Measurements from ENCODE around the gene GLIS1. TPM values are rescaled to one million over a fixed set of nuclear protein-coding genes. Genes with fewer than 3 reads are reported as not detected.

The GLIS1 gene
- total RNA-seq, 1 experiment from 2014 or later: 0.24 TPM

GRCh38 chr1:53581476-53581875, 157.5 kb downstream of the GLIS1 start (continued):
- TF ChIP-seq, protein P1, sequence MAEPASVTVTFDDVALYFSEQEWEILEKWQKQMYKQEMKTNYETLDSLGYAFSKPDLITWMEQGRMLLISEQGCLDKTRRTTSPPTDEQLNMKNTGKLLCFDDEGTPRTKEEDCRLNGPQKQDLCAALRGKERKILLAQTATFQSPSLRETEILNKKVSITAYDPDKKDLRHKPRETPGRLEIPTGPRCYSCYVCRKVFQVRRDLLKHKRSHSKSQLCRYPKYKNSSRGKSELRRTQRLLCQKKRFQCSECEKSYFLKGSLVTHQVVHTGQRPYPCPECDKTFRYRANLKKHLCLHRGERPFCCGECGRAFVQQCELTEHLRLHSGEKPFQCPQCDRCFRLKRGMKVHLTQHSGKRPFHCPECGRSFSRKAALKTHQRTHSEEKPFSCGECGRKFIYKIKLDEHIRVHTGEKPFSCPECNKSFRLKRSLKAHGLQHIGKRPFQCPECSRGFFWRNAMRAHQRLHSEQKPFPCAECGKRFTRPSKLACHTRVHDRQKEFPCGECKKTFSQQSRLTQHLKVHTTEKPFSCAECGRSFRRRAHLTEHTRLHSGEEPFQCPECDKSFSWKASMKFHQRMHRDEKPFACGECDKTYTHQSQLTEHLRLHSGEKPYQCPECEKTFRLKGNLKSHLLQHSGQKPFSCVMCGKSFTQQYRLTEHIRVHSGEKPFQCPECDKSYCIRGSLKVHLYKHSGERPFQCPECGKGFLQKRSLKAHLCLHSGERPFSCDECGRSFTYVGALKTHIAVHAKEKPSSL (CRISPR knock-in tag; conservative IDR thresholded peaks at IDR 0.05): no peak
- no peak for TF ChIP-seq TEAD4 (CRISPR knock-in tag; IDR thresholded peaks at IDR 0.05)
- TF ChIP-seq RORB (CRISPR knock-in tag; IDR thresholded peaks at IDR 0.05): no peak
- no peak for TF ChIP-seq EMX1 (CRISPR knock-in tag; IDR thresholded peaks at IDR 0.05)
- TF ChIP-seq TEAD1 (CRISPR knock-in tag; IDR thresholded peaks at IDR 0.05): no peak
- no peak for TF ChIP-seq TP53 (CRISPR knock-in tag; IDR thresholded peaks at IDR 0.05)
- TF ChIP-seq NR2C2 (CRISPR knock-in tag; IDR thresholded peaks at IDR 0.05): no peak
- TF ChIP-seq ZNF416 (CRISPR knock-in tag; IDR thresholded peaks at IDR 0.05): no peak
- TF ChIP-seq NFYB (CRISPR knock-in tag; conservative IDR thresholded peaks at IDR 0.05; ENCODE audit: low read depth): no peak
- TF ChIP-seq NFATC4 (CRISPR knock-in tag; IDR thresholded peaks at IDR 0.05): no peak
- no peak for TF ChIP-seq NFE2L1 (CRISPR knock-in tag; IDR thresholded peaks at IDR 0.05)

GRCh38 chr1:53580739-53581475, 158.1 kb downstream of the GLIS1 start:
- POLR2A ChIA-PET: no interaction called here
- no peak overlapping the region for H3K4me3 Mint-ChIP-seq
- no peak for ATAC-seq
- CTCF ChIA-PET: interaction anchor here (0.9 to 7.3 kb wide), 4 partner anchors 10 to 95 kb away, joined by 3 to 62 read pairs (median 4); no protein-coding TSS in a partner anchor
- DNase-seq (ENCODE audit: low spot score): no peak
- H3K36me3 Mint-ChIP-seq: no peaks in the 10 kb centered on the region
- H3K9me3 Mint-ChIP-seq: peaks cover 4% of the 10 kb centered on the region; the same call in 1 of the 2 replicates
- no peak overlapping the region; the same call in 1 of the 2 replicates for H3K27ac Mint-ChIP-seq
- peaks cover 25% of the 10 kb centered on the region for H3K4me1 Mint-ChIP-seq
- H3K27me3 Mint-ChIP-seq (ENCODE audit: low read depth): no peaks in the 10 kb centered on the region; the same call in 1 of the 2 replicates
- TF ChIP-seq ATF2 (CRISPR knock-in tag; IDR thresholded peaks at IDR 0.05; ENCODE audit: borderline replicate concordance, low read depth) (no peak), RORB (CRISPR knock-in tag; IDR thresholded peaks at IDR 0.05) (no peak), CREM (CRISPR knock-in tag; IDR thresholded peaks at IDR 0.05) (no peak), ZNF416 (CRISPR knock-in tag; IDR thresholded peaks at IDR 0.05) (no peak), ZMAT4 (CRISPR knock-in tag; IDR thresholded peaks at IDR 0.05) (no peak), TCF7 (CRISPR knock-in tag; IDR thresholded peaks at IDR 0.05; ENCODE audit: low read depth) (no peak), ZNF263 (CRISPR knock-in tag; IDR thresholded peaks at IDR 0.05; ENCODE audit: low read depth) (no peak), OVOL2 (CRISPR knock-in tag; IDR thresholded peaks at IDR 0.05; ENCODE audit: borderline replicate concordance) (no peak), JAZF1 (CRISPR knock-in tag; IDR thresholded peaks at IDR 0.05) (no peak), CBFB (CRISPR knock-in tag; IDR thresholded peaks at IDR 0.05; ENCODE audit: low read depth) (no peak), USF1 (CRISPR knock-in tag; IDR thresholded peaks at IDR 0.05) (no peak), ZNF317 (CRISPR knock-in tag; IDR thresholded peaks at IDR 0.05; ENCODE audit: borderline replicate concordance, low read depth) (no peak), TP53 (CRISPR knock-in tag; IDR thresholded peaks at IDR 0.05) (no peak)
- TF ChIP-seq, protein P2, sequence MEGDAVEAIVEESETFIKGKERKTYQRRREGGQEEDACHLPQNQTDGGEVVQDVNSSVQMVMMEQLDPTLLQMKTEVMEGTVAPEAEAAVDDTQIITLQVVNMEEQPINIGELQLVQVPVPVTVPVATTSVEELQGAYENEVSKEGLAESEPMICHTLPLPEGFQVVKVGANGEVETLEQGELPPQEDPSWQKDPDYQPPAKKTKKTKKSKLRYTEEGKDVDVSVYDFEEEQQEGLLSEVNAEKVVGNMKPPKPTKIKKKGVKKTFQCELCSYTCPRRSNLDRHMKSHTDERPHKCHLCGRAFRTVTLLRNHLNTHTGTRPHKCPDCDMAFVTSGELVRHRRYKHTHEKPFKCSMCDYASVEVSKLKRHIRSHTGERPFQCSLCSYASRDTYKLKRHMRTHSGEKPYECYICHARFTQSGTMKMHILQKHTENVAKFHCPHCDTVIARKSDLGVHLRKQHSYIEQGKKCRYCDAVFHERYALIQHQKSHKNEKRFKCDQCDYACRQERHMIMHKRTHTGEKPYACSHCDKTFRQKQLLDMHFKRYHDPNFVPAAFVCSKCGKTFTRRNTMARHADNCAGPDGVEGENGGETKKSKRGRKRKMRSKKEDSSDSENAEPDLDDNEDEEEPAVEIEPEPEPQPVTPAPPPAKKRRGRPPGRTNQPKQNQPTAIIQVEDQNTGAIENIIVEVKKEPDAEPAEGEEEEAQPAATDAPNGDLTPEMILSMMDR (IDR thresholded peaks at IDR 0.05): no peak
- TF ChIP-seq, protein P3, sequence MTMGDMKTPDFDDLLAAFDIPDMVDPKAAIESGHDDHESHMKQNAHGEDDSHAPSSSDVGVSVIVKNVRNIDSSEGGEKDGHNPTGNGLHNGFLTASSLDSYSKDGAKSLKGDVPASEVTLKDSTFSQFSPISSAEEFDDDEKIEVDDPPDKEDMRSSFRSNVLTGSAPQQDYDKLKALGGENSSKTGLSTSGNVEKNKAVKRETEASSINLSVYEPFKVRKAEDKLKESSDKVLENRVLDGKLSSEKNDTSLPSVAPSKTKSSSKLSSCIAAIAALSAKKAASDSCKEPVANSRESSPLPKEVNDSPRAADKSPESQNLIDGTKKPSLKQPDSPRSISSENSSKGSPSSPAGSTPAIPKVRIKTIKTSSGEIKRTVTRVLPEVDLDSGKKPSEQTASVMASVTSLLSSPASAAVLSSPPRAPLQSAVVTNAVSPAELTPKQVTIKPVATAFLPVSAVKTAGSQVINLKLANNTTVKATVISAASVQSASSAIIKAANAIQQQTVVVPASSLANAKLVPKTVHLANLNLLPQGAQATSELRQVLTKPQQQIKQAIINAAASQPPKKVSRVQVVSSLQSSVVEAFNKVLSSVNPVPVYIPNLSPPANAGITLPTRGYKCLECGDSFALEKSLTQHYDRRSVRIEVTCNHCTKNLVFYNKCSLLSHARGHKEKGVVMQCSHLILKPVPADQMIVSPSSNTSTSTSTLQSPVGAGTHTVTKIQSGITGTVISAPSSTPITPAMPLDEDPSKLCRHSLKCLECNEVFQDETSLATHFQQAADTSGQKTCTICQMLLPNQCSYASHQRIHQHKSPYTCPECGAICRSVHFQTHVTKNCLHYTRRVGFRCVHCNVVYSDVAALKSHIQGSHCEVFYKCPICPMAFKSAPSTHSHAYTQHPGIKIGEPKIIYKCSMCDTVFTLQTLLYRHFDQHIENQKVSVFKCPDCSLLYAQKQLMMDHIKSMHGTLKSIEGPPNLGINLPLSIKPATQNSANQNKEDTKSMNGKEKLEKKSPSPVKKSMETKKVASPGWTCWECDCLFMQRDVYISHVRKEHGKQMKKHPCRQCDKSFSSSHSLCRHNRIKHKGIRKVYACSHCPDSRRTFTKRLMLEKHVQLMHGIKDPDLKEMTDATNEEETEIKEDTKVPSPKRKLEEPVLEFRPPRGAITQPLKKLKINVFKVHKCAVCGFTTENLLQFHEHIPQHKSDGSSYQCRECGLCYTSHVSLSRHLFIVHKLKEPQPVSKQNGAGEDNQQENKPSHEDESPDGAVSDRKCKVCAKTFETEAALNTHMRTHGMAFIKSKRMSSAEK (CRISPR knock-in tag; IDR thresholded peaks at IDR 0.05; ENCODE audit: borderline replicate concordance): no peak
- TF ChIP-seq, protein P1 (CRISPR knock-in tag; conservative IDR thresholded peaks at IDR 0.05): no peak
